ENCODE data around the gene CD44.

- TF ChIP-seq POLR2A (IDR thresholded peaks at IDR 0.05) = no peak
- TF ChIP-seq CTCF (IDR thresholded peaks at IDR 0.05 in 8 of 11, conservative IDR thresholded peaks at IDR 0.05 in 3 of 11) = no peak
- TF ChIP-seq POLR2AphosphoS5 (IDR thresholded peaks at IDR 0.05) = no peak
Measured at GRCh38 chr11:35152575-35152974, 13.6 kb downstream of the CD44 start.
